ENCODE measurements around the gene FAM135A.

DNA sequence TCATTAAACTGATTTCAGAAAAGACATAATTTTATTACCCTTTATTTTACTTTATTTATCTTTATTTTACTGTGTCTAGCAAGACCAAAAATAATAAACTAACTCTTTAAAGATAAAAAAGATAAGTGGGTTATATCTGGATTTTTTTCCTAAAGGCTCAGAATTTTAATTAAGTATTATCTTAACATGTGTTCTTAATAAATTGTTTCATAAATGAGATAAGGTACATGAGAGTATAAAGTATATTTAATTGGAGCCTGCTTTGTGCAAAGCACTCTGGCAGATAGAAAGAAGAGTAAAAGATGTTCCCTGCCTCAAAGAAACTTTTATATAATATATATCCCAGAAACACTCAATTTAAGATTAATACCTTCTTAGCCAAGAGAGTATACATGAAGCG, 8.7 kb upstream of the FAM135A start:
- TF ChIP-seq, protein P1, sequence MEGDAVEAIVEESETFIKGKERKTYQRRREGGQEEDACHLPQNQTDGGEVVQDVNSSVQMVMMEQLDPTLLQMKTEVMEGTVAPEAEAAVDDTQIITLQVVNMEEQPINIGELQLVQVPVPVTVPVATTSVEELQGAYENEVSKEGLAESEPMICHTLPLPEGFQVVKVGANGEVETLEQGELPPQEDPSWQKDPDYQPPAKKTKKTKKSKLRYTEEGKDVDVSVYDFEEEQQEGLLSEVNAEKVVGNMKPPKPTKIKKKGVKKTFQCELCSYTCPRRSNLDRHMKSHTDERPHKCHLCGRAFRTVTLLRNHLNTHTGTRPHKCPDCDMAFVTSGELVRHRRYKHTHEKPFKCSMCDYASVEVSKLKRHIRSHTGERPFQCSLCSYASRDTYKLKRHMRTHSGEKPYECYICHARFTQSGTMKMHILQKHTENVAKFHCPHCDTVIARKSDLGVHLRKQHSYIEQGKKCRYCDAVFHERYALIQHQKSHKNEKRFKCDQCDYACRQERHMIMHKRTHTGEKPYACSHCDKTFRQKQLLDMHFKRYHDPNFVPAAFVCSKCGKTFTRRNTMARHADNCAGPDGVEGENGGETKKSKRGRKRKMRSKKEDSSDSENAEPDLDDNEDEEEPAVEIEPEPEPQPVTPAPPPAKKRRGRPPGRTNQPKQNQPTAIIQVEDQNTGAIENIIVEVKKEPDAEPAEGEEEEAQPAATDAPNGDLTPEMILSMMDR (IDR thresholded peaks at IDR 0.05) = no peak
- TF ChIP-seq POLR2A (IDR thresholded peaks at IDR 0.05) = no peak

All from testis (tissue), 2 donors.